CD4-positive, alpha-beta T cell treated with Interleukin-6 at 100 ng/mL for 8 hours (primary cell): ENCODE results near the gene OTUD4.

Experiments
- DNase-seq: peaks from one replicate; pipeline ENCODE4 v3.0.0-alpha.2; 2020; ENCODE audit warnings: mixed read lengths, low spot score

OTUD4 gene

GRCh38 chr4:145125396-145125795 is 55.0 kb downstream of the OTUD4 start:
- no peak for DNase-seq

GRCh38 chr4:145108128-145108527 is 72.3 kb downstream of the OTUD4 start:
- no peak for DNase-seq

- no peak for DNase-seq
These were observed 73.3 kb downstream of the OTUD4 start for GRCh38 chr4:145107126-145107525.

GRCh38 chr4:145103496-145103895 is 76.9 kb downstream of the OTUD4 start:
- no peak for DNase-seq

GRCh38 chr4:145102619-145103018 is 77.8 kb downstream of the OTUD4 start:
- no peak for DNase-seq

- DNase-seq, result no peak
These were observed 79.3 kb downstream of the OTUD4 start for GRCh38 chr4:145101091-145101490.

- no peak for DNase-seq
These were observed 80.7 kb downstream of the OTUD4 start for GRCh38 chr4:145099653-145100052.

- peak; percentile 31 for DNase-seq
These were observed 81.7 kb downstream of the OTUD4 start for GRCh38 chr4:145098675-145099037.

GRCh38 chr4:145097821-145098674 is 82.3 kb downstream of the OTUD4 start, which contains the start of the genes ABCE1 and ANAPC10:
Gene ABCE1 (plus strand): TSS chr4:145098311. CDS start chr4:145104413, 6,102 bp downstream.
Gene ANAPC10 (minus strand): TSS chr4:145098196. CDS start chr4:145096099, 2,097 bp downstream.
- DNase-seq, result peak; percentile 93

- no peak for DNase-seq
These were observed 83.0 kb downstream of the OTUD4 start for GRCh38 chr4:145097331-145097820.

GRCh38 chr4:145093638-145094037 is 86.8 kb downstream of the OTUD4 start:
- no peak for DNase-seq

GRCh38 chr4:145090380-145090779 is 90.0 kb downstream of the OTUD4 start:
- DNase-seq, result no peak

- DNase-seq, result no peak
These were observed 96.3 kb downstream of the OTUD4 start for GRCh38 chr4:145083891-145084605.
